Mesenchymal stem cell (in vitro differentiated cells and primary cell): ENCODE results near the gene GYG2.

Source experiments
- DNase-seq: peaks from one replicate; pipeline ENCODE4 v3.0.0-alpha.2; 2013
- H2AFZ ChIP-seq: one replicate; pipeline ENCODE4 v1.6.1; 2013; ENCODE audit warnings: low read depth, mild to moderate bottlenecking, control low read depth, inconsistent platforms, low read length, moderate library complexity
- H2AK5ac ChIP-seq: 2 replicates; pipeline ENCODE4 v1.6.1; 2013; ENCODE audit warnings: low read length, moderate library complexity, mild to moderate bottlenecking, inconsistent platforms; ENCODE audit not compliant: severe bottlenecking
- H2BK120ac ChIP-seq: one replicate; pipeline ENCODE4 v1.6.1; 2013; ENCODE audit warnings: low read depth, mild to moderate bottlenecking, inconsistent platforms, low read length, moderate library complexity
- H2BK12ac ChIP-seq, 2 experiments: one replicate each; pipeline ENCODE4 v1.6.1; 2013; ENCODE audit warnings: inconsistent platforms in 2 of 2, low read length in 2 of 2, mild to moderate bottlenecking in 2 of 2, moderate library complexity in 2 of 2, control low read depth in 1 of 2
- H2BK15ac ChIP-seq: one replicate; pipeline ENCODE4 v1.6.1; 2013; ENCODE audit warnings: mild to moderate bottlenecking, low read depth, inconsistent platforms; ENCODE audit not compliant: poor library complexity, severe bottlenecking
- H2BK5ac ChIP-seq: 2 replicates; pipeline ENCODE4 v1.6.1; 2013; ENCODE audit warnings: low read depth, mild to moderate bottlenecking, low read length, control low read depth, inconsistent platforms; ENCODE audit not compliant: poor library complexity, severe bottlenecking
- H3K14ac ChIP-seq, 2 experiments: one replicate each; pipeline ENCODE4 v1.6.1; 2013; ENCODE audit warnings: inconsistent platforms in 2 of 2, low read length in 2 of 2, control low read depth in 1 of 2, mild to moderate bottlenecking in 1 of 2, moderate library complexity in 1 of 2
- H3K18ac ChIP-seq, 2 experiments: one replicate each; pipeline ENCODE4 v1.6.1; 2013; ENCODE audit warnings: inconsistent platforms in 2 of 2, low read length in 2 of 2, control low read depth in 1 of 2, low read depth in 1 of 2, mild to moderate bottlenecking in 1 of 2
- H3K23ac ChIP-seq, 2 experiments: one replicate each; pipeline ENCODE4 v1.6.1; 2013; ENCODE audit warnings: inconsistent platforms in 2 of 2, low read length in 2 of 2, mild to moderate bottlenecking in 2 of 2, moderate library complexity in 2 of 2, control low read depth in 1 of 2
- H3K27ac ChIP-seq: 2 replicates; pipeline ENCODE4 v1.5.1; 2013; ENCODE audit warnings: mild to moderate bottlenecking, moderate library complexity, low read length, control low read depth, inconsistent platforms; ENCODE audit not compliant: poor library complexity, severe bottlenecking
- H3K27me3 ChIP-seq, 2 experiments: 2 replicates each; pipeline versions ENCODE4 v1.6.1 to v1.7.0; 2013; ENCODE audit warnings: low read length in 2 of 2, mild to moderate bottlenecking in 2 of 2, moderate library complexity in 2 of 2, control low read depth in 1 of 2, inconsistent platforms in 1 of 2; ENCODE audit not compliant: control insufficient read depth in 1 of 2, insufficient read depth in 1 of 2
- H3K36me3 ChIP-seq, 2 experiments: 2 replicates each; pipeline versions ENCODE4 v1.6.1 to v1.7.0; 2013; ENCODE audit warnings: low read length in 2 of 2, control low read depth in 1 of 2, inconsistent platforms in 1 of 2, low read depth in 1 of 2, mild to moderate bottlenecking in 1 of 2; ENCODE audit not compliant: insufficient read depth in 2 of 2, control insufficient read depth in 1 of 2
- H3K4ac ChIP-seq, 2 experiments: one replicate each; pipeline ENCODE4 v1.6.1; 2013; ENCODE audit warnings: inconsistent platforms in 2 of 2, low read length in 2 of 2, mild to moderate bottlenecking in 2 of 2, moderate library complexity in 2 of 2, control low read depth in 1 of 2, low read depth in 1 of 2
- H3K4me1 ChIP-seq: 2 replicates; pipeline ENCODE4 v1.6.1; 2013; ENCODE audit warnings: low read depth, low read length, control low read depth; ENCODE audit not compliant: control insufficient read depth, insufficient read depth
- H3K4me2 ChIP-seq: 2 replicates; pipeline ENCODE4 v1.6.1; 2013; ENCODE audit warnings: low read length, mild to moderate bottlenecking, inconsistent platforms; ENCODE audit not compliant: poor library complexity, severe bottlenecking
- H3K4me3 ChIP-seq, 2 experiments: 2 replicates each; pipeline versions ENCODE4 v1.5.1 to v1.7.0; 2013; ENCODE audit warnings: low read length in 2 of 2, mild to moderate bottlenecking in 2 of 2, control low read depth in 1 of 2, low read depth in 1 of 2; ENCODE audit not compliant: insufficient read depth in 1 of 2
- H3K79me1 ChIP-seq: replicated peaks from 2 replicates; pipeline ENCODE4 v1.6.1; 2013; ENCODE audit warnings: mild to moderate bottlenecking, control low read depth, low read length, inconsistent platforms; ENCODE audit not compliant: poor library complexity, severe bottlenecking
- H3K9ac ChIP-seq: 2 replicates; pipeline ENCODE4 v1.7.0; 2013; ENCODE audit warnings: mild to moderate bottlenecking, low read length, moderate library complexity
- H3K9me3 ChIP-seq: 2 replicates; pipeline ENCODE4 v1.7.0; 2013; ENCODE audit warnings: mild to moderate bottlenecking, low read length; ENCODE audit not compliant: control insufficient read depth
- H4K8ac ChIP-seq: one replicate; pipeline ENCODE4 v1.6.1; 2013; ENCODE audit warnings: inconsistent platforms, mild to moderate bottlenecking, low read length, moderate library complexity
- H4K91ac ChIP-seq: one replicate; pipeline ENCODE4 v1.6.1; 2013; ENCODE audit warnings: mild to moderate bottlenecking, low read length, inconsistent platforms
- WGBS: methylation state at CpG from one replicate; pipeline ENCODE4 v1.1.7; 2013; ENCODE audit warnings: mixed read lengths; 5-methylcytosine and 5-hydroxymethylcytosine counted together

GYG2 gene

GRCh38 chrX:2820136-2820771 lies 8.5 kb upstream of the GYG2 start:
- Histone ChIP-seq H3K9me3 (no peaks in the 10 kb centered on the region), H3K23ac (no peak overlapping the region), H2AFZ (no peak overlapping the region), H2BK12ac (no peak overlapping the region), H3K4me3 (no peak overlapping the region), H2AK5ac (no peak overlapping the region), H3K27ac (no peak overlapping the region), H3K4ac (no peak overlapping the region), H3K79me1 (no peaks in the 10 kb centered on the region), H3K9ac (no peak overlapping the region), H2BK15ac (no peak overlapping the region), H3K4me2 (no peak overlapping the region), H4K8ac (no peak overlapping the region), H3K27me3 (peaks cover 0 to 22% of the 10 kb centered on the region in 2 experiments), H3K18ac (no peak overlapping the region), H4K91ac (no peak overlapping the region), H3K36me3 (no peaks in the 10 kb centered on the region), H3K14ac (no peak overlapping the region), H2BK5ac (no peak overlapping the region), H2BK120ac (no peak overlapping the region), H3K4me1 (no peaks in the 10 kb centered on the region)
- WGBS = 87% methylated on average over 5 of the region's 8 CpGs
- DNase-seq = no peak

- H3K9ac ChIP-seq = no peak overlapping the region
- no peak overlapping the region for H2BK5ac ChIP-seq
- H4K91ac ChIP-seq = no peak overlapping the region
- H3K18ac ChIP-seq = no peak overlapping the region
- H3K4me1 ChIP-seq = peaks cover 2% of the 10 kb centered on the region
- no peak overlapping the region for H4K8ac ChIP-seq
- H3K27me3 ChIP-seq = peaks cover 0 to 44% of the 10 kb centered on the region in 2 experiments
- H3K36me3 ChIP-seq = no peaks in the 10 kb centered on the region
- no peak overlapping the region for H2AFZ ChIP-seq
- H3K4ac ChIP-seq = no peak overlapping the region
- H2BK12ac ChIP-seq = no peak overlapping the region
- 82% methylated on average over 9 of the region's 13 CpGs for WGBS
- H3K14ac ChIP-seq = no peak overlapping the region
- H2BK15ac ChIP-seq = no peak overlapping the region
- H3K9me3 ChIP-seq = no peaks in the 10 kb centered on the region
- H3K79me1 ChIP-seq = no peaks in the 10 kb centered on the region
- no peak overlapping the region for H3K27ac ChIP-seq
- H3K4me2 ChIP-seq = no peak overlapping the region
- DNase-seq = no peak
- no peak overlapping the region for H3K4me3 ChIP-seq
- H2AK5ac ChIP-seq = no peak overlapping the region
- no peak overlapping the region for H3K23ac ChIP-seq
- H2BK120ac ChIP-seq = no peak overlapping the region
Observed at GRCh38 chrX:2823795-2824386, 4.8 kb upstream of the GYG2 start.

DNA sequence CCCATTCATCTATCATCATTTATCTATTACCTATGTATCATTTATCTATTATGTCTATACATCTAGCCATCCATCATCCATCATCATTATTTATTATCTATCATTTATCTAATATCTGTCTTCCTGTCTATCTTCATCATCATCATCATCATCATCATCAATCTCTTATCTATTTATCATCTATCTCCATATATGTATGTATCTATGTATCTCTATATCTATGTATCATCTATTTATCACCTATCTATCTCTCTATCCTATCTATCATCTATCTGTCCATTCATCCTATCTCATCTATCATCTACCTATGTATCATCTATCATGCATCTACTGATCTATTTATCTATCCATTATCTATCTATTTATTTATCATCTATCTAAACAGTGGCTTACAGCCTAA lies 3.8 kb upstream of the GYG2 start:
- no peak overlapping the region for H2BK15ac ChIP-seq
- no peak overlapping the region for H3K27ac ChIP-seq
- H2BK5ac ChIP-seq = no peak overlapping the region
- DNase-seq = no peak
- no peaks in the 10 kb centered on the region for H3K79me1 ChIP-seq
- no peaks in the 10 kb centered on the region for H3K9me3 ChIP-seq
- no peak overlapping the region for H3K9ac ChIP-seq
- H4K8ac ChIP-seq = no peak overlapping the region
- no peak overlapping the region for H2BK120ac ChIP-seq
- no peak overlapping the region for H3K4me3 ChIP-seq
- no peak overlapping the region for H2AK5ac ChIP-seq
- H3K14ac ChIP-seq = no peak overlapping the region
- no peaks in the 10 kb centered on the region for H3K36me3 ChIP-seq
- no peak overlapping the region for H3K4ac ChIP-seq
- peaks cover 0 to 49% of the 10 kb centered on the region in 2 experiments for H3K27me3 ChIP-seq
- H3K4me1 ChIP-seq = peaks cover 8% of the 10 kb centered on the region
- no peak overlapping the region for H3K18ac ChIP-seq
- H2BK12ac ChIP-seq = no peak overlapping the region
- no peak overlapping the region for H4K91ac ChIP-seq
- H3K4me2 ChIP-seq = no peak overlapping the region
- no peak overlapping the region for H3K23ac ChIP-seq
- no peak overlapping the region for H2AFZ ChIP-seq

GRCh38 chrX:2828959-2829411 lies 255 bp downstream of the GYG2 start:
- no peak overlapping the region for H3K27ac ChIP-seq
- H3K18ac ChIP-seq = peak overlapping the region; percentile 33 to 80
- H2BK15ac ChIP-seq = peak overlapping the region; percentile 48
- no peaks in the 10 kb centered on the region for H3K9me3 ChIP-seq
- peak overlapping the region; percentile 79 for H3K4me2 ChIP-seq
- H2BK120ac ChIP-seq = no peak overlapping the region
- H2AK5ac ChIP-seq = no peak overlapping the region
- H4K91ac ChIP-seq = peak overlapping the region; percentile 39
- DNase-seq = no peak
- no peak overlapping the region for H2BK5ac ChIP-seq
- no peak overlapping the region for H2BK12ac ChIP-seq
- H3K36me3 ChIP-seq = no peaks in the 10 kb centered on the region
- WGBS = 3% methylated on average over 26 of the region's 44 CpGs
- H3K4me1 ChIP-seq = peaks cover 9% of the 10 kb centered on the region
- no peak overlapping the region for H3K14ac ChIP-seq
- peak overlapping the region in 1 of 2 experiments; percentile 80 for H3K23ac ChIP-seq
- H3K27me3 ChIP-seq = peaks cover 0 to 58% of the 10 kb centered on the region in 2 experiments
- no peak overlapping the region for H2AFZ ChIP-seq
- H3K9ac ChIP-seq = no peak overlapping the region
- peaks cover 1% of the 10 kb centered on the region for H3K79me1 ChIP-seq
- H4K8ac ChIP-seq = no peak overlapping the region
- no peak overlapping the region for H3K4ac ChIP-seq
- H3K4me3 ChIP-seq = peak overlapping the region in 1 of 2 experiments; percentile 71
